Gastrocnemius medialis (tissue), 4 donors: ENCODE data around the gene CTIF.

Source experiments
- CTCF ChIP-seq, 5 experiments: fragments of 450-650 bp in 3 of 5; fragments of 200-600 bp in 2 of 5; sonication (generic) in 2 of 5; IDR thresholded peaks in 4 of 5; conservative IDR thresholded peaks in 1 of 5; 1 replicate in 4 of 5; 2 replicates in 1 of 5; pipeline ENCODE4 v1.5.1; 2016 to 2019; ENCODE audit warnings: antibody characterized with exemption in 5 of 5, mild to moderate bottlenecking in 3 of 5, moderate library complexity in 3 of 5
- POLR2A ChIP-seq, 2 donors: fragments of 450-650 bp; IDR thresholded peaks; one replicate each; pipeline ENCODE4 v1.6.1; 2017; ENCODE audit warnings: antibody characterized with exemption in 2 of 2, mild to moderate bottlenecking in 2 of 2, moderate library complexity in 2 of 2

GRCh38 chr18:48502906-48503305, 35.9 kb upstream of the CTIF start:
- TF ChIP-seq POLR2A (IDR thresholded peaks at IDR 0.05) (no peak), CTCF (IDR thresholded peaks at IDR 0.05 in 4 of 5, conservative IDR thresholded peaks at IDR 0.05 in 1 of 5) (no peak)
